Right lobe of liver (tissue), 4 donors: ENCODE data around the gene SLC6A7.

Experiments used
- POLR2A ChIP-seq: fragments of 450-650 bp; IDR thresholded peaks from one replicate; pipeline ENCODE4 v1.6.1; 2017; ENCODE audit warnings: antibody characterized with exemption, mild to moderate bottlenecking
- TF ChIP-seq, protein P1 (sequence below), 4 donors: fragments of 200-600 bp in 3 of 4; fragments of 450-650 bp in 1 of 4; IDR thresholded peaks; one replicate each; pipeline versions ENCODE4 v1.5.1 to v1.8.0; 2016 to 2022; ENCODE audit warnings: antibody characterized with exemption in 4 of 4, mild to moderate bottlenecking in 2 of 4
- donor health status: DM: no; HTN: no; CAD: no.
- donor health status: DM: no; HTN: no; CAD: no.
- donor health status: DM: no; HTN: yes; CAD: no.

DNA sequence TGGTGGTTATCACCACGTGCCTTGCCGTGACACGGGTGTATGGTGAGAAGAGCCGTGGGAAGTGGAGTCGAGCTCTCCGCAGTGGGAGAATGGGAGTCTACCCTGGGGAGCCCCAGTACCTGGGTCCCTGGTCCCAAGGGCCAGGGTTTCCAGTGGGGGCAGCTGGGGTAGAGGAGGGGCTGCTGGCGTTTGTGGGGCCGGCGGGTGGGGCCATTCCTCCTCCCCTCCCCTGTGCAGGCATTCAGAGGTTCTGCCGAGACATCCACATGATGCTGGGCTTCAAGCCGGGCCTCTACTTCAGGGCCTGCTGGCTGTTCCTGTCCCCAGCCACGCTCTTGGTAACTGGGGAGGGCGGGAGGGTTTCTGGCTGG, 14.7 kb downstream of the SLC6A7 start:
- TF ChIP-seq, protein P1, sequence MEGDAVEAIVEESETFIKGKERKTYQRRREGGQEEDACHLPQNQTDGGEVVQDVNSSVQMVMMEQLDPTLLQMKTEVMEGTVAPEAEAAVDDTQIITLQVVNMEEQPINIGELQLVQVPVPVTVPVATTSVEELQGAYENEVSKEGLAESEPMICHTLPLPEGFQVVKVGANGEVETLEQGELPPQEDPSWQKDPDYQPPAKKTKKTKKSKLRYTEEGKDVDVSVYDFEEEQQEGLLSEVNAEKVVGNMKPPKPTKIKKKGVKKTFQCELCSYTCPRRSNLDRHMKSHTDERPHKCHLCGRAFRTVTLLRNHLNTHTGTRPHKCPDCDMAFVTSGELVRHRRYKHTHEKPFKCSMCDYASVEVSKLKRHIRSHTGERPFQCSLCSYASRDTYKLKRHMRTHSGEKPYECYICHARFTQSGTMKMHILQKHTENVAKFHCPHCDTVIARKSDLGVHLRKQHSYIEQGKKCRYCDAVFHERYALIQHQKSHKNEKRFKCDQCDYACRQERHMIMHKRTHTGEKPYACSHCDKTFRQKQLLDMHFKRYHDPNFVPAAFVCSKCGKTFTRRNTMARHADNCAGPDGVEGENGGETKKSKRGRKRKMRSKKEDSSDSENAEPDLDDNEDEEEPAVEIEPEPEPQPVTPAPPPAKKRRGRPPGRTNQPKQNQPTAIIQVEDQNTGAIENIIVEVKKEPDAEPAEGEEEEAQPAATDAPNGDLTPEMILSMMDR (IDR thresholded peaks at IDR 0.05) = no peak
- TF ChIP-seq POLR2A = no peak
